Fibroblast of skin of abdomen (primary cell): Measurements from ENCODE around the gene TP53I13.

Source experiments
- DNase-seq: peaks from one replicate; pipeline ENCODE4 v3.0.0-alpha.2; 2013

Gene TP53I13

GRCh38 chr17:29567554-29568330 lies 759 bp upstream of the TP53I13 start:
- DNase-seq = peak; percentile 47

GRCh38 chr17:29569245-29569950 lies 897 bp downstream of the TP53I13 start:
- DNase-seq = no peak

- no peak for DNase-seq
Measured at GRCh38 chr17:29570521-29570920, 2.0 kb downstream of the TP53I13 start.

GRCh38 chr17:29571486-29571882 lies 3.0 kb downstream of the TP53I13 start:
- DNase-seq = no peak

- DNase-seq = no peak
Measured at GRCh38 chr17:29571883-29572681, 3.6 kb downstream of the TP53I13 start.

- DNase-seq = peak; percentile 54
Measured at GRCh38 chr17:29572691-29573557, 4.4 kb downstream of the TP53I13 start.

- no peak for DNase-seq
Measured at GRCh38 chr17:29573558-29573869, 5.0 kb downstream of the TP53I13 start.

GRCh38 chr17:29573871-29574731 lies 5.6 kb downstream of the TP53I13 start:
- no peak for DNase-seq

GRCh38 chr17:29574732-29575510 lies 6.4 kb downstream of the TP53I13 start:
- no peak for DNase-seq

GRCh38 chr17:29575511-29576213 lies 7.2 kb downstream of the TP53I13 start:
- DNase-seq = no peak

- no peak for DNase-seq
Measured at GRCh38 chr17:29576214-29577000, 7.9 kb downstream of the TP53I13 start.

- no peak for DNase-seq
Measured at GRCh38 chr17:29577001-29577370, 8.5 kb downstream of the TP53I13 start.

GRCh38 chr17:29577385-29578211 lies 9.1 kb downstream of the TP53I13 start:
- no peak for DNase-seq

- no peak for DNase-seq
Measured at GRCh38 chr17:29578626-29579485, 10.4 kb downstream of the TP53I13 start.

- DNase-seq = peak; percentile 77
Measured at GRCh38 chr17:29579866-29580771, 11.6 kb downstream of the TP53I13 start.
